DMS 273 (cell line): Measurements from ENCODE around the gene UBASH3A.

Experiments used
- DNase-seq: peaks from one replicate; lab custom pipeline; 2025; ENCODE audit not compliant: unreplicated experiment; lab: John Stamatoyannopoulos, UW

The UBASH3A gene

GRCh38 chr21:42480736-42481135 lies 77.0 kb downstream of the UBASH3A start:
- DNase-seq = no peak

DNA sequence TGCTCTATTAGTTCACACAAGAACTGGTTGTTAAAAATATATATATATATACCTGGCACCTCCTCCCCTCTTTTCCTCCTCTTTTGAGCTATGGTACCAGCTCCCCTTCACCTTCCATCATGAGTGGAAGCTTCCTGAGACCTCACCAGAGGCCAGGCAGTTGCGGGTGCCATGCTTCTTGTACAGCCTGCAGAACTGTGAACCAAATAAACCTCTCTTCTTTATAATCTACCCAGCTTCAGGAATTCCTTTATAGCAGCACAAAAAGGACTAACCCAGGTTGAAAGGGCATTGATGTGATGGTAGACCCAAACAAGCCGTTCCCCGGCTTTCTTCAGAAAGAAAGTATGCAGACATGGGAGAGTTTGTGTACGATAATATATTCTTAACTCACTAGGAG lies 77.5 kb downstream of the UBASH3A start:
- DNase-seq = no peak

DNA sequence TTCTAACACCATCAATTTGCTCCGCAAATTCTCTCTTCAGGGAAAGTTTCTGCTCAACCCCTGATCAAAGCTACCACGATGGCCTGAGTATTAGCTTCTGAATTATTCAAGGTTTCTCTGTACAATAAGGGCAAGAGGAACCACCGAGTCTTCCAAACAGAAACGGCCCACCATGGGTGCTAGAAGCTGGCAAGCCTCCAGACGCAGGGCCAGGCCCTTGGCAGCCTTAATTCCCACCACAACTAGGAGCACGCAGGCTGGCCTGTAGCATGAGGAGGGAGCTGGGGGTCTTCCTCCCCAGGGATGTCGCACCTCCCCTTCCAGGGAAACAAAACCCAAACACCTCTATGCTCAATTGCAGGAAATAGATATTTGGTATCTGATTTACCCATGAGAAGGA lies 81.3 kb downstream of the UBASH3A start:
- no peak for DNase-seq

- DNase-seq = no peak
Measured at GRCh38 chr21:42486072-42486471, 82.4 kb downstream of the UBASH3A start.

DNA sequence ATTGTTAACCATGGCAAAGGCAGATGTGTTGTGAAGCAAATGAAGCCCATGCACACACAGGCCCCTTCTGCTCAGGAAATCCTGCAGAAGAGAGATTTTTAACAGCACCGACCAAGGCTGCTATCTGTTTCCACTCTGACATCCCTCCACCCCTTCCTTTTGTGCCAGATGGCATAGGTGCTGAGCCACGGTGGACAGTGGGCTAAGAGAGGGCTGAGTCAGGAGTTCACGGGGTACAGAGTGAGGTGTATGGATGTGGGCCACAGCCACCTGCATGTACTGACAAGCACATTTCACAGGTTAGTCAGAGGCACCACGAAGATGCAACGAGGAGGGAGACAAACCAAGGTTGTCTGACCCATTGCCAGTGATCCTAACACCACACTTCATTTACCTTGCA lies 82.8 kb downstream of the UBASH3A start:
- no peak for DNase-seq

DNA sequence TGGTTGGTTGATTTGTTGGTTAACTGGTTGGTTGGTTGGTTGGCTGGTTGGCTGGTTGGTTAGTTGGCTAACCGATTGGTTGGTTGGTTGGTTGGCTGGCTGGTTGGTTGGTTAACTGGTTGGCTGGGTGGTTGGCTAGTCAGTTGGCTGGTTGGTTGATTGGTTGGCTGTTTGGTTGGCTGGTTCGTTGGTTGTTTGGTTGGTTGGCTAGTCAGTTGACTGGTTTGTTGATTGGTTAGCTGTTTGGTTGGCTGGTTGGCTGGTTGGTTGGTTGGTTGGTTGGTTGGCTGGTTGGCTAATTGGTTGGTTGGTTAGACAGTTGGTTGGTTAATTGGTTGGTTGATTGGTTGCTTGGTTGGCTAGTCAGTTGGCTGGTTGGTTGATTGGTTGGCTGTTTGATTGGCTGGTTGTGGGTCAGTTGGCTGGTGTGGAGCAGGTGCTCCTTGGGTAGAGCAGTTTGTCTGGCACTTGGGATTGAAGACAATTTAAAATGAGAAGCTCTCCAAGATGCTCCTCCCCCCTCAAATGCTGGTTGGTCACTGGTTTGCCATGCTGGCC lies 85.4 kb downstream of the UBASH3A start:
- no peak for DNase-seq

GRCh38 chr21:42489991-42490390 lies 86.3 kb downstream of the UBASH3A start:
- DNase-seq = no peak

GRCh38 chr21:42490720-42491119 lies 87.0 kb downstream of the UBASH3A start:
- no peak for DNase-seq

DNA sequence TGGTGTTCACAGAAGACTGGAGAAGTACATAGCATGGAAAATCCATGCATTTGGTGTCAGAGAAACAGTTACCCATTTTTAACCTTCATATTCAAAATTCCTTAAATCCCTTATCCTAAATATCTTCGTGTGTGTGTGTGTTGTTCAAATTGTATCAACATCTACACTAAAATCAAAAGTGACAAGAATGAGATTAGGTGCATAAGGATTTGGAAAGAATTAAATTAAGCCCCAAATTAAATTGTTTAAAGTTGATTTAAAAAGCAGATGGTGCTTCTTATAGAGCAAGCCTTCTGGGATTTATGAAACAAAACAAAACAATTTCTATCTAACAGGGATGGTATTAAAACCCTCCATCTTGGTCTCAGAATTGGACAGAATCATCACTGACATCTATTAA lies 87.6 kb downstream of the UBASH3A start:
- no peak for DNase-seq

DNA sequence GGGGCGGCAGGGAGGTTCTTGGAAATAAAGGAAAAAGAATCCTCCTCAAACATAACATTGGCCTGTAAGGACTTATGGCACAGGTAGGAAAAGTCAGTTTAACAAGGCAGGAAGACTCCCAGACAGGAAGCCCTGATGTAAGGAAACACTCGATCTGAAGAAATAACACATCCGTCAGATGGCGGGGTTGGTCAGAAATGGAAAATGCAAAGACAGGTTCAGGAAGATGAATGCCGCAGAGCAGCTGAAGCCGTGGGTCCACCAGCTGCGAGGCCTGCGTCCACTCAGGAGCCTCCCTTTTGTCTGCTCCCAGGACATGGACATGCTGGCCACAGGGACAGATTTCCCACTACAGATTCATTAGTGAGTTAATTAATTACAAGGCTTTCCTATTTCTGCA lies 88.5 kb downstream of the UBASH3A start:
- no peak for DNase-seq

DNA sequence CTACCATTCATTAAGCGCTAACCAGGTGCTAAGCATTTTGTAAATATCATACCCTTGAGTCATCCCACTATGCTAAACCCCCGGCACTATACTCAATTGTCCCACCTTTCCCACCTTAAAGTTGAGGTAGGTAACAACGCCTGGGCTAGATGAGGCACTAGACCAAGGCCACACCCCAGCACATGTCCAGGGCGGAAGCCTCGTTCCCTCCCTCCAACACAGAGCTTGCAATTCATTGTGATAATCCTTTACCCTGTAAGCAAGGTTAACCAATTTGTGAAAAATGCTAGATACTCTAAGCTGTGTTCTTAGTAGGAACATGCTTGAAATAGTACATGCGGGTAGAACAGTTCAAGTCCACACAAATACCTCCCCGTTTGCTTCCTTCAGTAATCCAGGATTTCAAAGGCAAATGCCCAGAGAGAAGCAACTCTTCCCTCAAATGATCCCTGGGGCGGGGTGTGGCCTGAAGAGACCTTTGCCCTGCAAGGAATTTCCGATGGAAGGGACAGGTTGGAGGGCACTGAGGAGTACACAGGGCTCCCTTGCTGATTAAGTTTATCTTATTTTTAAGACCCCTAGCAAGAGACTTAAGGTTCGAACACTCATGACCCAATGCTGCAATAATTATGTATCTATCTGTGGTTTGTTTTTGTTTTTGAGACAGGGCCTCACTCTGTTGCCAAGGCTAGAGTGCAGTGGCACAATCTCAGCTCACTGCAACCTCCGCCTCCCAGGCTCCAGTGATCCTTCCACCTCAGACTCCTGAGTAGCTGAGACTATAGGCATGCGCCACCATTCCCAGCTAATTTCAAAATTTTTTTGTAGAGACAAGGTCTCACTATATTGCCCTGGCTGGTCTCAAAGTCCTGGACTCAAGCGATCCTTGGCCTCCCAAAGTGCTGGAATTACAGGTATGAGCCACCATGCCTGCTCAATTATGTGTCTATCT lies 89.7 kb downstream of the UBASH3A start:
- DNase-seq = no peak

- no peak for DNase-seq
Measured at GRCh38 chr21:42495027-42495426, 91.3 kb downstream of the UBASH3A start.

DNA sequence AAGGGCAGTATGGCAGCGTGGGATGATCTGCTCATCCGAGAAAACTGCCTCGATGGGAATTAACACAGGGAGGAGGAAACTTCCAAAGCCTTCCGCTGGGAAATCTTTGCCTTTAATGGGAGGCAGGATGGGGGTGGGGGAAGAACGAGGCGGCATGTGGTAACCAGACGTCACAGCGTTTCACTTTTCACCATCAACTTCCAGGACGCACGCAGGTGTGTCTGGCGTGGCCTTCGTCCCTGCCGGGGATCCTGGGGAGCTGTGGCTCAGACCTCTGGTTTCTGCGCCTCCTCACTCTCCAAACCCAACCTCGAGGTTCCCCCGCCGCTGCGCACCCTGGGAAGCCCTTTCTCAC lies 92.0 kb downstream of the UBASH3A start:
- peak; percentile 70 for DNase-seq

GRCh38 chr21:42496120-42496838 lies 92.6 kb downstream of the UBASH3A start, which contains the start of gene RSPH1:
Gene RSPH1, minus strand, starts transcription at chr21:42496224. Its CDS starts 38 bp downstream, at chr21:42496186.
- peak; percentile 99 for DNase-seq

GRCh38 chr21:42496839-42497202 lies 93.1 kb downstream of the UBASH3A start:
- peak; percentile 39 for DNase-seq
